DND-41 (cell line): ENCODE results near the gene SDC4.

Source experiments
- EZH2 ChIP-seq: IDR thresholded peaks from 3 replicates; pipeline ENCODE4 v1.6.1; 2012; ENCODE audit warnings: borderline replicate concordance, low read depth, mild to moderate bottlenecking, moderate library complexity, low read length, inconsistent platforms; ENCODE audit not compliant: severe bottlenecking
- TF ChIP-seq, protein P1 (sequence below): IDR thresholded peaks from 2 replicates; pipeline ENCODE4 v1.5.1; 2012; ENCODE audit warnings: borderline replicate concordance, low read length, moderate library complexity, mild to moderate bottlenecking; ENCODE audit not compliant: poor library complexity, severe bottlenecking; ENCODE audit errors: extremely low read depth

DNA sequence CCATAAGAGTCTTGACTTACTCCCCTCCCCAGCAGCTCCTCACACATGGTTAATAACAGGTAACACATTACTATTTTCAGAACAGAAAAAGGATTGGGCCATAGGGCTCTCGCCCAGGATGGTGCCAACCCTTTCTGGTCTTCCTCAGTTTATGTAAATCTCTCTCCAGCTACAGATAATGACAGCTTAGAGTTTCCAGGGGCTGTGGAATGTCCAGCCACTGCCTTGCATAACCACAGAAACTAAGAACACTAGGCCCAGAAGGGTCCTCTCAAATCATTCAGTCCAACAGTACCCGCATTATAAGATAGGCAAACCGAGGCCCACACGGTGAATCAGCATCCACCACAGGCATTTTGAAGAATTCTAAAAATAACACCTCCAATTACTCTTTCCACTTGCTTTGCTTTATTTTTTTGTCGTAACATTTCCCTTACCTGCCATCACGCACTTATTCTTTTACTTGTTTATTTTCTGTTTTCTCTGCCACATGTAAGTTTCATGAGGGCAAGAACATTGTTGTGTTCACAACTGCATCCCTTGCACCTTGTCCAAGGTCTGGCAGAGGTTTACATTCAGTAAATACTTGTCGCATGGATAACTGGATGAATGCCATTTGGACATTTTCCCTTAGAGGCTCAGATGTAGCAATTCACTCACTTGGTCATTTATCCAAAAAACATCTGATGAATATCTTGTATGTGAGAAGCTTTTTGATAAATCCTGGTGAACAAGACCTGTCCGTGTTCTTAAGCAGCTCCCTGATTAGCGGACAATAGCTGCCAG, 6.4 kb upstream of the SDC4 start:
- no peak for TF ChIP-seq EZH2
- TF ChIP-seq, protein P1, sequence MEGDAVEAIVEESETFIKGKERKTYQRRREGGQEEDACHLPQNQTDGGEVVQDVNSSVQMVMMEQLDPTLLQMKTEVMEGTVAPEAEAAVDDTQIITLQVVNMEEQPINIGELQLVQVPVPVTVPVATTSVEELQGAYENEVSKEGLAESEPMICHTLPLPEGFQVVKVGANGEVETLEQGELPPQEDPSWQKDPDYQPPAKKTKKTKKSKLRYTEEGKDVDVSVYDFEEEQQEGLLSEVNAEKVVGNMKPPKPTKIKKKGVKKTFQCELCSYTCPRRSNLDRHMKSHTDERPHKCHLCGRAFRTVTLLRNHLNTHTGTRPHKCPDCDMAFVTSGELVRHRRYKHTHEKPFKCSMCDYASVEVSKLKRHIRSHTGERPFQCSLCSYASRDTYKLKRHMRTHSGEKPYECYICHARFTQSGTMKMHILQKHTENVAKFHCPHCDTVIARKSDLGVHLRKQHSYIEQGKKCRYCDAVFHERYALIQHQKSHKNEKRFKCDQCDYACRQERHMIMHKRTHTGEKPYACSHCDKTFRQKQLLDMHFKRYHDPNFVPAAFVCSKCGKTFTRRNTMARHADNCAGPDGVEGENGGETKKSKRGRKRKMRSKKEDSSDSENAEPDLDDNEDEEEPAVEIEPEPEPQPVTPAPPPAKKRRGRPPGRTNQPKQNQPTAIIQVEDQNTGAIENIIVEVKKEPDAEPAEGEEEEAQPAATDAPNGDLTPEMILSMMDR = no peak
